K562 (cell line): Measurements from ENCODE around the gene MED13L. TPM values are rescaled to one million over a fixed set of nuclear protein-coding genes. Genes with fewer than 3 reads are reported as not detected.
A peak's percentile ranks its signal among the peaks of the same experiment; 100 is the strongest.

ENCODE experiments used
- ATAC-seq: fragments of 200-7000 bp; cut with Tn5 transposase; 3 replicates; pipeline ENCODE4 v1.9.1; 2020; ENCODE audit warnings: moderate library complexity
- BruUV-seq: library from RNA; stranded (reverse); fragments of 400-500 nt; replicated peaks from 2 replicates; lab custom pipeline; 2021; lab: Mats Ljungman, UMichigan
- CTCF ChIA-PET: fragments of 300-600 bp; formaldehyde crosslinking; extraction: SDS; loops from one replicate; lab custom pipeline; 2021; ENCODE audit warnings: low intra/inter-chr PET ratio; lab: Yijun Ruan, JAX
- POLR2A ChIA-PET: fragments of 300-600, 350-650 bp; sonication (Branson Sonifier 250); formaldehyde crosslinking; extraction: SDS; loops from one replicate; lab custom pipeline; 2021; ENCODE audit warnings: antibody characterized with exemption, inconsistent platforms; lab: Yijun Ruan, JAX
- DNase-seq, 4 experiments: peaks; one replicate each; pipeline versions ENCODE4 v3.0.0 to v3.0.0-alpha.2; 2011 to 2018; ENCODE audit warnings: low spot score in 3 of 4, mixed read lengths in 3 of 4; ENCODE audit errors: extremely low read depth in 1 of 4
- FAIRE-seq: peaks from 2 replicates; lab custom pipeline; 2011; peaks lifted over from hg19 to GRCh38; lab: Jason Lieb, UNC
- H2AFZ ChIP-seq: 2 replicates; pipeline ENCODE4 v1.6.0; 2011; ENCODE audit warnings: low read depth, low read length, control low read depth, inconsistent platforms
- H3K27ac ChIP-seq: fragments of 200-600 bp; 3 replicates; pipeline ENCODE4 v1.8.0; 2011; ENCODE audit warnings: low read depth, mild to moderate bottlenecking, control low read depth, inconsistent platforms, low read length, moderate library complexity, mixed read lengths; ENCODE audit errors: extremely low read depth
- H3K27me3 ChIP-seq, 2 experiments: fragments of 300-600 bp in 1 of 2; 2 replicates in 1 of 2; 3 replicates in 1 of 2; pipeline versions ENCODE4 v1.6.0 to v1.8.0; 2011; ENCODE audit warnings: inconsistent platforms in 2 of 2, low read length in 2 of 2, mild to moderate bottlenecking in 1 of 2, mixed read lengths in 1 of 2, moderate library complexity in 1 of 2; ENCODE audit not compliant: control insufficient read depth in 2 of 2, insufficient read depth in 2 of 2
- H3K36me3 ChIP-seq: fragments of 300-600 bp; 3 replicates; pipeline ENCODE4 v1.8.0; 2011; ENCODE audit warnings: mild to moderate bottlenecking, low read length, inconsistent platforms; ENCODE audit not compliant: control insufficient read depth, insufficient read depth
- H3K4me1 ChIP-seq, 2 experiments: fragments of 200-600 bp in 1 of 2; replicated peaks in 1 of 2; 2 replicates in 1 of 2; 3 replicates in 1 of 2; pipeline versions ENCODE4 v1.5.1 to v1.8.0; 2011; ENCODE audit warnings: inconsistent platforms in 2 of 2, low read length in 2 of 2, mild to moderate bottlenecking in 1 of 2, mixed read lengths in 1 of 2, moderate library complexity in 1 of 2; ENCODE audit not compliant: control insufficient read depth in 2 of 2, insufficient read depth in 2 of 2
- H3K4me2 ChIP-seq: 2 replicates; pipeline ENCODE4 v1.6.1; 2011; ENCODE audit warnings: low read length, control low read depth, inconsistent platforms, mixed read lengths; ENCODE audit not compliant: insufficient read depth
- H3K4me3 ChIP-seq: fragments of 200-600 bp; sonication (generic), shearing (Covaris generic); 2 replicates; pipeline ENCODE4 v1.5.1; 2016; ENCODE audit warnings: control low read depth, inconsistent platforms
- H3K79me2 ChIP-seq: fragments of 200-600 bp; 3 replicates; pipeline ENCODE4 v1.8.0; 2011; ENCODE audit warnings: low read length, inconsistent platforms; ENCODE audit not compliant: control insufficient read depth, insufficient read depth
- H3K9ac ChIP-seq, 2 experiments: 2 replicates each; pipeline versions ENCODE4 v1.6.0 to v1.6.1; 2011; ENCODE audit warnings: low read depth in 2 of 2, low read length in 2 of 2, control low read depth in 1 of 2, inconsistent platforms in 1 of 2, mild to moderate bottlenecking in 1 of 2, mixed read lengths in 1 of 2; ENCODE audit not compliant: insufficient read depth in 1 of 2
- H3K9me1 ChIP-seq: one replicate; pipeline ENCODE4 v1.6.0; 2011; ENCODE audit warnings: inconsistent platforms, mild to moderate bottlenecking, low read length, moderate library complexity; ENCODE audit not compliant: control insufficient read depth, insufficient read depth
- H3K9me3 ChIP-seq: replicated peaks from 2 replicates; pipeline ENCODE4 v1.5.1; 2011; ENCODE audit warnings: low read depth, low read length, inconsistent platforms; ENCODE audit not compliant: control insufficient read depth, insufficient read depth
- H4K20me1 ChIP-seq: replicated peaks from 2 replicates; pipeline ENCODE4 v1.6.1; 2011; ENCODE audit warnings: low read length, inconsistent platforms, mixed read lengths; ENCODE audit not compliant: control insufficient read depth, insufficient read depth
- CBX5 ChIP-seq: IDR thresholded peaks from 2 replicates; pipeline ENCODE4 v1.6.1; 2014; ENCODE audit warnings: low read depth, borderline replicate concordance
- GABPA ChIP-seq: fragments of 200-800 bp; sonication (Bioruptor generic); conservative IDR thresholded peaks from 2 replicates; pipeline ENCODE4 v1.6.1; 2016; ENCODE audit warnings: low read depth, missing genetic modification characterization, missing compliant biosample characterization
- MBD2 ChIP-seq: sonication (generic); IDR thresholded peaks from 2 replicates; pipeline ENCODE4 v1.6.1; 2016; ENCODE audit warnings: low read depth, borderline replicate concordance
- NR1H2 ChIP-seq: sonication (generic); formaldehyde crosslinking; IDR thresholded peaks from 2 replicates; pipeline ENCODE4 v1.4.0; 2020; ENCODE audit warnings: mild to moderate bottlenecking, missing genetic modification reagents
- SP2 ChIP-seq: IDR thresholded peaks from 2 replicates; pipeline ENCODE4 v1.6.1; 2011; ENCODE audit warnings: mild to moderate bottlenecking, low read depth, low read length, moderate library complexity; ENCODE audit not compliant: poor library complexity, severe bottlenecking; ENCODE audit errors: extremely low read depth
- SPI1 ChIP-seq: IDR thresholded peaks from 2 replicates; pipeline ENCODE4 v1.6.1; 2011; ENCODE audit warnings: low read depth, low read length, control low read depth, borderline replicate concordance
- SRF ChIP-seq, 2 experiments: fragments of 250-450, 450-650 bp in 1 of 2; sonication (Bioruptor Pico) in 1 of 2; sonication (generic) in 1 of 2; formaldehyde crosslinking; IDR thresholded peaks; 2 replicates each; pipeline versions ENCODE4 v1.5.0 to v1.5.1; 2020 to 2022; ENCODE audit warnings: mild to moderate bottlenecking in 1 of 2, missing genetic modification reagents in 1 of 2
- ZEB2 ChIP-seq: fragments of 450-650 bp; IDR thresholded peaks from 2 replicates; pipeline ENCODE4 v1.6.1; 2016
- ZNF263 ChIP-seq: sonication (generic); formaldehyde crosslinking; IDR thresholded peaks from 2 replicates; pipeline ENCODE4 v1.8.0; 2022; ENCODE audit warnings: mild to moderate bottlenecking, missing genetic modification reagents, borderline replicate concordance
- ZNF384 ChIP-seq: IDR thresholded peaks from 2 replicates; pipeline ENCODE4 v1.6.1; 2012; ENCODE audit warnings: low read depth, low read length, improper control_type of control experiment
- WGBS: fragments of 100-300 bp; shearing (Covaris generic); methylation state at CpG from one replicate; pipeline ENCODE4 v1.1.6; 2016; ENCODE audit warnings: low coverage, mixed read lengths; ENCODE audit not compliant: insufficient coverage; ENCODE audit errors: missing lambda C conversion rate; 5-methylcytosine and 5-hydroxymethylcytosine counted together
- in situ Hi-C: fragments of 300-500 bp; cut with MboI; formaldehyde crosslinking; loops from 4 replicates; pipeline ENCODE4 v1.15.0; 2018; ENCODE audit warnings: inconsistent platforms, mixed read lengths
- intact Hi-C: fragments of 100-400 bp; cut with micrococcal nuclease; formaldehyde crosslinking; loops from 2 replicates; pipeline ENCODE4 v1.14.2; 2022
- polyA plus RNA-seq, 8 experiments: library from polyadenylated mRNA; depleted of rRNA in 4 of 8; stranded (reverse) in 5 of 8; unstranded in 3 of 8; fragments of >200 nt; fragmentation: Nextera tagmentation in 2 of 8; fragmentation: Illumina TruSeq in 1 of 8; extraction: Ambion mirVana in 2 of 8; extraction: Trizol in 1 of 8; gene quantifications; 2 replicates each; pipeline versions ENCODE4 v1.2.1 to v1.2.3, GENCODE V29; 2011 to 2014; ENCODE audit warnings: inconsistent platforms in 1 of 8, missing spikeins in 1 of 8
- total RNA-seq, 7 experiments: library from RNA; depleted of rRNA in 6 of 7; stranded (reverse); fragments of >200 nt in 6 of 7; fragmentation: Illumina TruSeq in 2 of 7; extraction: Trizol in 2 of 7; gene quantifications; 2 replicates each; pipeline versions ENCODE4 v1.2.1 to v1.2.3, GENCODE V29; 2011 to 2021; ENCODE audit warnings: low replicate concordance in 1 of 7
- TF ChIP-seq, protein P1 (sequence below), 3 experiments: IDR thresholded peaks in 2 of 3; conservative IDR thresholded peaks in 1 of 3; 2 replicates each; pipeline ENCODE4 v1.5.1; 2011 to 2012; ENCODE audit warnings: low read length in 3 of 3, mild to moderate bottlenecking in 3 of 3, control low read depth in 2 of 3, improper control_type of control experiment in 1 of 3, inconsistent platforms in 1 of 3, low read depth in 1 of 3, mixed read lengths in 1 of 3, moderate library complexity in 1 of 3; ENCODE audit not compliant: insufficient read depth in 2 of 3
- TF ChIP-seq, protein P2 (sequence below): sonication (generic); formaldehyde crosslinking; IDR thresholded peaks from 2 replicates; pipeline ENCODE4 v1.8.1; 2023; ENCODE audit warnings: missing genetic modification reagents, mild to moderate bottlenecking, borderline replicate concordance

Gene MED13L
- total and polyA plus RNA-seq, 9 of the 15 experiments (the other 6 are each of a cell fraction or from before 2014, with no cell fraction given) = 13.4 to 90.3 (median 36.9) TPM

DNA sequence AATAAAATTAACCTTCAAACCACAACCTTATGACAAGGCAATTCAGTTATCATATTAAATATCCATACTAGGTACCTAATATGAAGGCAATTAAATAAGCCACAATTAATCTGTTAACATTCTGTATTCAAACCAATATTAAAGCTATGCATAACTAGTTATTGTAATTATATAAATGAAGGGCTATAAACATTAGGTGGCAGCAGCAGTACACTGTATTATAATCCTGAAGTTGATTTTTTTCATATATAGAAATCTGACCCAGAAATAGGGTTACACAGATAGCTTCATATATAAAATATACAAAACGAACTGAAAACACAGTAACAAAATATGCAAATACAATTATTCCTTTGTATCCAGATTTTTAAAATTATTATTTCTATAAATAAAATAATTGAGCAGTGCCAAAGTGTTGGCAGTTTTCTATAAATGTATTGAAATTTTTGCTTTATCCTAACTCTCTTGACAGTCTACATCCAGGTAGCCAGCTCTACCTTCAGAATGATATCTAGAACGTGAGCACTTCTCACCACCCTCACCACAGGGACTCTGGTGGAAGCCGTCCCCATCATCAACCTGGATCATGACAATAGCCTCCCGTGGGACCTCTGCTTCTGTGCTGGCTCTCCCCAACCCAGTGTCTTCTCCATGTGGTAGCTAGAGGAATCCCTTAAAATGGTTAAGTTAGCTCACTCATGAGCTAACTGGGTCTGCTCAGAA, 136.2 kb downstream of the MED13L start:
- DNase-seq (no peak), ATAC-seq (peak; percentile 31), FAIRE-seq (no peak)
- intact Hi-C loops (loop anchor here (10.0 kb wide), 1 partner anchor 54 kb away; no protein-coding TSS in a partner anchor), in situ Hi-C loops (no loop called here)
- no peak overlapping the region for H3K4me2 ChIP-seq
- peaks cover 8 to 25% of the 10 kb centered on the region in 2 experiments; a peak in 4 of 5 replicates for H3K4me1 ChIP-seq
- H3K9ac ChIP-seq = no peak overlapping the region
- H3K36me3 ChIP-seq = no peaks in the 10 kb centered on the region
- BruUV-seq = no TSS peak
- ChIA-PET CTCF (interaction anchor here (0.8 to 2.1 kb wide), 2 partner anchors 95 to 563 kb away, joined by 3 to 11 read pairs; no protein-coding TSS in a partner anchor), POLR2A (interaction anchor here (1.3 to 2.6 kb wide), 2 partner anchors 9 to 13 kb away, joined by 4 to 8 read pairs; no protein-coding TSS in a partner anchor)
- no peak overlapping the region for H2AFZ ChIP-seq
- H4K20me1 ChIP-seq = peaks cover 5% of the 10 kb centered on the region; the same call in 1 of the 2 replicates
- no peaks in the 10 kb centered on the region for H3K27me3 ChIP-seq
- H3K27ac ChIP-seq = no peak overlapping the region
- H3K79me2 ChIP-seq = peaks cover 95% of the 10 kb centered on the region
- no peaks in the 10 kb centered on the region for H3K9me3 ChIP-seq
- no peaks in the 10 kb centered on the region for H3K9me1 ChIP-seq
- H3K4me3 ChIP-seq = no peak overlapping the region
- WGBS = 36% methylated on average over 4 of the region's 4 CpGs
- TF ChIP-seq CBX5 (no peak), SPI1 (no peak), ZNF384 (0 out of 2 replicates have a peak, but pooled peaks have one; percentile 14), SP2 (no peak), GABPA (tag) (no peak), SRF (CRISPR knock-in tag; IDR thresholded peaks at IDR 0.05) (no peak), MBD2 (no peak), ZEB2 (no peak), ZNF263 (CRISPR knock-in tag) (no peak), NR1H2 (CRISPR knock-in tag) (no peak)
- TF ChIP-seq, protein P1, sequence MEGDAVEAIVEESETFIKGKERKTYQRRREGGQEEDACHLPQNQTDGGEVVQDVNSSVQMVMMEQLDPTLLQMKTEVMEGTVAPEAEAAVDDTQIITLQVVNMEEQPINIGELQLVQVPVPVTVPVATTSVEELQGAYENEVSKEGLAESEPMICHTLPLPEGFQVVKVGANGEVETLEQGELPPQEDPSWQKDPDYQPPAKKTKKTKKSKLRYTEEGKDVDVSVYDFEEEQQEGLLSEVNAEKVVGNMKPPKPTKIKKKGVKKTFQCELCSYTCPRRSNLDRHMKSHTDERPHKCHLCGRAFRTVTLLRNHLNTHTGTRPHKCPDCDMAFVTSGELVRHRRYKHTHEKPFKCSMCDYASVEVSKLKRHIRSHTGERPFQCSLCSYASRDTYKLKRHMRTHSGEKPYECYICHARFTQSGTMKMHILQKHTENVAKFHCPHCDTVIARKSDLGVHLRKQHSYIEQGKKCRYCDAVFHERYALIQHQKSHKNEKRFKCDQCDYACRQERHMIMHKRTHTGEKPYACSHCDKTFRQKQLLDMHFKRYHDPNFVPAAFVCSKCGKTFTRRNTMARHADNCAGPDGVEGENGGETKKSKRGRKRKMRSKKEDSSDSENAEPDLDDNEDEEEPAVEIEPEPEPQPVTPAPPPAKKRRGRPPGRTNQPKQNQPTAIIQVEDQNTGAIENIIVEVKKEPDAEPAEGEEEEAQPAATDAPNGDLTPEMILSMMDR (IDR thresholded peaks at IDR 0.05 in 2 of 3, conservative IDR thresholded peaks at IDR 0.05 in 1 of 3; ENCODE audit: insufficient read depth in 2 of 3, low read depth in 1 of 3, low read length in 3 of 3) = peak in 1 of 3 experiments; percentile 52; a peak in 2 of 6 replicates
- TF ChIP-seq, protein P2, sequence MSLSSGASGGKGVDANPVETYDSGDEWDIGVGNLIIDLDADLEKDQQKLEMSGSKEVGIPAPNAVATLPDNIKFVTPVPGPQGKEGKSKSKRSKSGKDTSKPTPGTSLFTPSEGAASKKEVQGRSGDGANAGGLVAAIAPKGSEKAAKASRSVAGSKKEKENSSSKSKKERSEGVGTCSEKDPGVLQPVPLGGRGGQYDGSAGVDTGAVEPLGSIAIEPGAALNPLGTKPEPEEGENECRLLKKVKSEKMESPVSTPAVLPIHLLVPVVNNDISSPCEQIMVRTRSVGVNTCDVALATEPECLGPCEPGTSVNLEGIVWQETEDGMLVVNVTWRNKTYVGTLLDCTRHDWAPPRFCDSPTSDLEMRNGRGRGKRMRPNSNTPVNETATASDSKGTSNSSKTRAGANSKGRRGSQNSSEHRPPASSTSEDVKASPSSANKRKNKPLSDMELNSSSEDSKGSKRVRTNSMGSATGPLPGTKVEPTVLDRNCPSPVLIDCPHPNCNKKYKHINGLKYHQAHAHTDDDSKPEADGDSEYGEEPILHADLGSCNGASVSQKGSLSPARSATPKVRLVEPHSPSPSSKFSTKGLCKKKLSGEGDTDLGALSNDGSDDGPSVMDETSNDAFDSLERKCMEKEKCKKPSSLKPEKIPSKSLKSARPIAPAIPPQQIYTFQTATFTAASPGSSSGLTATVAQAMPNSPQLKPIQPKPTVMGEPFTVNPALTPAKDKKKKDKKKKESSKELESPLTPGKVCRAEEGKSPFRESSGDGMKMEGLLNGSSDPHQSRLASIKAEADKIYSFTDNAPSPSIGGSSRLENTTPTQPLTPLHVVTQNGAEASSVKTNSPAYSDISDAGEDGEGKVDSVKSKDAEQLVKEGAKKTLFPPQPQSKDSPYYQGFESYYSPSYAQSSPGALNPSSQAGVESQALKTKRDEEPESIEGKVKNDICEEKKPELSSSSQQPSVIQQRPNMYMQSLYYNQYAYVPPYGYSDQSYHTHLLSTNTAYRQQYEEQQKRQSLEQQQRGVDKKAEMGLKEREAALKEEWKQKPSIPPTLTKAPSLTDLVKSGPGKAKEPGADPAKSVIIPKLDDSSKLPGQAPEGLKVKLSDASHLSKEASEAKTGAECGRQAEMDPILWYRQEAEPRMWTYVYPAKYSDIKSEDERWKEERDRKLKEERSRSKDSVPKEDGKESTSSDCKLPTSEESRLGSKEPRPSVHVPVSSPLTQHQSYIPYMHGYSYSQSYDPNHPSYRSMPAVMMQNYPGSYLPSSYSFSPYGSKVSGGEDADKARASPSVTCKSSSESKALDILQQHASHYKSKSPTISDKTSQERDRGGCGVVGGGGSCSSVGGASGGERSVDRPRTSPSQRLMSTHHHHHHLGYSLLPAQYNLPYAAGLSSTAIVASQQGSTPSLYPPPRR (CRISPR knock-in tag) = no peak
